ENCODE measurements around the gene PEX5L.
"Not testable (repeated sequence)": the region's sequence is repeated elsewhere in the genome, so short reads cannot be mapped to it uniquely, and the experiment has no call there.

Gene PEX5L, protein sequence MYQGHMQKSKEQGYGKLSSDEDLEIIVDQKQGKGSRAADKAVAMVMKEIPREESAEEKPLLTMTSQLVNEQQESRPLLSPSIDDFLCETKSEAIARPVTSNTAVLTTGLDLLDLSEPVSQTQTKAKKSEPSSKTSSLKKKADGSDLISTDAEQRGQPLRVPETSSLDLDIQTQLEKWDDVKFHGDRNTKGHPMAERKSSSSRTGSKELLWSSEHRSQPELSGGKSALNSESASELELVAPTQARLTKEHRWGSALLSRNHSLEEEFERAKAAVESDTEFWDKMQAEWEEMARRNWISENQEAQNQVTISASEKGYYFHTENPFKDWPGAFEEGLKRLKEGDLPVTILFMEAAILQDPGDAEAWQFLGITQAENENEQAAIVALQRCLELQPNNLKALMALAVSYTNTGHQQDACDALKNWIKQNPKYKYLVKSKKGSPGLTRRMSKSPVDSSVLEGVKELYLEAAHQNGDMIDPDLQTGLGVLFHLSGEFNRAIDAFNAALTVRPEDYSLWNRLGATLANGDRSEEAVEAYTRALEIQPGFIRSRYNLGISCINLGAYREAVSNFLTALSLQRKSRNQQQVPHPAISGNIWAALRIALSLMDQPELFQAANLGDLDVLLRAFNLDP

GRCh38 chr3:180036671-180037455 is at the start of gene PEX5L:
Gene PEX5L (minus strand): TSS chr3:180036937. CDS start chr3:180036599, 338 bp downstream.
- DNase-seq (ENCODE audit: low read depth): no peak

- no peak for DNase-seq (ENCODE audit: low read depth)
Observed at GRCh38 chr3:180085122-180085710, 48.5 kb upstream of the PEX5L start.

DNA sequence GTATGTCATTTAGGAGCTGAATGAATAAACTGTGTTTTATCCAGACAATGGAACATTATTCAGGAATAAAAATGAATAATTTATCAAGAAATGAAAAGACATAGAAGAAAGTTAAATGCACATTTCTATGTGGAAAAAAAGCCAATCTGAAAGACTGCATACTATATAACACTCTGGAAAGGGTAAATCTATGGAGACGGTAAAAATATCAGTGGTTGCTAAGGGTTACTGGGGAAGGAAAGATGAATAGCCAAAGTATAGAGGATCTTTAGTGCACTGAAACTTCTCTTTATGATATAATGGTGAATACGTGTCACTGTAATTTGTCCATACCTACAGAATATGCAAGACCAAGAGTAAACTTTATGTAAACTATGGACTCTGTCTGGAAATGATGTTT is 46.0 kb upstream of the PEX5L start:
- no peak for DNase-seq (ENCODE audit: low read depth)

DNA sequence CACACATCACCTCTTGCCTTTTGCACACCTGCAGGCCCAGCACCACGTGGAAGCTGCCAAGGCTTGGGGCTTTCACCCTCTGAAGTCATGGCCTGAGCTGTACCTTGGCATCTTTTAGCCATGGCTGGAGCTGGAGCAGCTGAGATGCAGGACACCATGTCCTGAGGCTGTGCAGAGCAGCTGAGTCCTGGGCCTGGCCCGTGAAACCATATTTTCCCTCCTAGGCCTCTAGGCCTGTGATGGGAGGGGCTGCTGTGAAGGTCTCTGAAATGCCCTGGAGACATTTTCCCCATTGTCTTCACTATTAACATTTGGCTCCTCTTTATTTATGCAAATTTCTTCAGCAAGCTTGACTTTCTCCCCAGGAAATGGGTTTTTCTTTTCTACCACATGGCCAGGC is 41.9 kb upstream of the PEX5L start:
- DNase-seq (ENCODE audit: low read depth): no peak

DNA sequence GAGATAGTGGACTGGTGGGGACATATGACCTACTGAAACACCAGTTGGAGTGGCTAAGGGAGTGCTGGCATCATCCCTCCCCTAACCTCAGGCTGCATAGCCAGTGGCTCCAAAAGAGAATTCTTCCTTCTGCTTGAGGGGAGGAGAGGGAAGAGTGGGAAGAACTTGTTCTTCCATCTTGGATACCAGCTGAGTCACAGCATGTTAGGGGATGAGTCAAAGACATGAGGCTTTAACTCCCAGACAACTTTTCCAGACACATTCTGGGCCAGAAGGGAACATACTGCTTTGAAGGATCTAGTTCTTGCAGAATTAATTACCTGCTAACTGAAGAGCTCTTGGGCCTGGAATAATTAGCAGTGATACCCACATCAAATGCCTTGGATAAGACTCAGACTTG is 36.8 kb upstream of the PEX5L start:
- no peak for DNase-seq (ENCODE audit: low read depth)

- DNase-seq (ENCODE audit: low read depth): no peak
Observed at GRCh38 chr3:180072786-180073185, 36.0 kb upstream of the PEX5L start.

DNA sequence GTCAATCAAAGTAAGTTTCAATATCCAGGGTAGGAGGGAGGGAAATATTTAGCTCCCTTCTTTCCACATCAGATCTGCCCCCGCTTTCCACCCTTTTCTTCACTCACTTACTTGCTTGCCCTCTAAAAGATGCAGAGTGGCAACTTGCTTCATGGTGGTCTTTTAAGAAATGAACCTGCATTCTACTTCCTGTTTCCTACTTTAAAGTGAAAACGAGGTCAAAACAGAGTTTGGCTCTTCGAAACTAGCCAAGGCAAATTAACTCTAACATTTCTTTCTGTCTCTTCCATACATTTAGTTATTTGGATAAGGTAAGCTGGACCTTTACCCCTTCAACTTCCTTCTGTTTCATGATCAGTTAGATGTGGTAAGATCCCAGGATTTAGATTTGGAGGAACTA is 34.2 kb upstream of the PEX5L start:
- DNase-seq (ENCODE audit: low read depth): no peak

DNA sequence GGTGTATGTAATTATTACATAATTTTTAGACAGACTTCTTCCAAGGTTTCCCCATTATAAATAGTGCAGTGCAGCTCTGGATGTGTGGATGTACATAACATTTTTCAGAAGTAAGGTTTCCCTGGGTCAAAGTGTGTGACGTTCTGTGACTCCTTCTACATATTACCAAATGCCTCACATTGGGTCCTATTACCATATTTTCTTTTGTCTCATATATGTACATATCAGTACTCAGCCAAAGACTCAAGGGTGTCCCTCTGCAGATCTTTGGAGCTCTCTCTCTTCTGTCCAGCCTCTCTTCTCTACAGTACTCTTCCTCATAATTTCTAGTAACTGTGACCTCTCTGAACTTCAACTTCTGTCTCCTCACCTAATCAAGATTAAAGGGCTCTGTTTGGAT is 31.3 kb upstream of the PEX5L start:
- no peak for DNase-seq (ENCODE audit: low read depth)

- no peak for DNase-seq (ENCODE audit: low read depth)
Observed at GRCh38 chr3:180066598-180066997, 29.9 kb upstream of the PEX5L start.

GRCh38 chr3:180063783-180064182 is 27.0 kb upstream of the PEX5L start:
- DNase-seq (ENCODE audit: low read depth): no peak

GRCh38 chr3:180062771-180063170 is 26.0 kb upstream of the PEX5L start:
- DNase-seq (ENCODE audit: low read depth): no peak

DNA sequence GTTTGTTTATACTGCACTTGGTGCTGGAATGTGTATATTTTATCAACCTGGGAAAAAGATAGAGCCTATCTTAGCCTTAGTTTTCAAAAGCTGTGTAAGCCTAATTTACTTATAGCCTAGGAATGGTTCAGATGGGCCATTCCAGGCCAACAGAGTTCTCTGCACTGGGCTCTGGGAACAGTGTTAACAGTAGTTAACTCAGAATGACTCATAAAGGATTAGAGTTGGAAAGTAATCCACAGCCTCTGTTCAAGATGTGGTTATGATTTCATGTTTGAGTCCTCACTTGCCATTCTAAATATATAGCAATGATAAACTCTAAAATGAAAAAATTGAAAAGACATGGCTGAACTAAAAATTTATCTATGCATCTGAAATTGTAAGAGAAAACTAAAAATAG is 22.6 kb upstream of the PEX5L start:
- no peak for DNase-seq (ENCODE audit: low read depth)

GRCh38 chr3:180058238-180058637 is 21.5 kb upstream of the PEX5L start:
- DNase-seq (ENCODE audit: low read depth): no peak

- DNase-seq (ENCODE audit: low read depth): not testable (repeated sequence)
Observed at GRCh38 chr3:180055656-180056055, 18.9 kb upstream of the PEX5L start.

DNA sequence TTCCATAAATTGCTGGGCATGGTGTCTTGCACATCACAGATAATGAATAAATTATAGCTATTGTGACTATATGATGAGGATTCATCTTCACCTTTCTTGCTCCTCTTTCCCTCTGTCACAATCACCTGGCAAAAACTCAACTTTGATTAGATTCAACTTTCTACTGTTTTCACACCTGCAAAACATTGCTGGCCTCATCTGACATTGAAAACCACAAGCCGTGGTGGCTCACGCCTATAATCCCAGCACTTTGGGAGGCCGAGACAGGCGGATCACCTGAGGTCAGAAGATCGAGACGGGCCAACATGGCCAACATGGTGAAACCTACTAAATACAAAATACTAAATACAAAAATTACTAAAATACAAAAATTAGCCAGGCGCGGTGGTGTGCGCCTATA is 12.7 kb upstream of the PEX5L start:
- DNase-seq (ENCODE audit: low read depth): no peak

DNA sequence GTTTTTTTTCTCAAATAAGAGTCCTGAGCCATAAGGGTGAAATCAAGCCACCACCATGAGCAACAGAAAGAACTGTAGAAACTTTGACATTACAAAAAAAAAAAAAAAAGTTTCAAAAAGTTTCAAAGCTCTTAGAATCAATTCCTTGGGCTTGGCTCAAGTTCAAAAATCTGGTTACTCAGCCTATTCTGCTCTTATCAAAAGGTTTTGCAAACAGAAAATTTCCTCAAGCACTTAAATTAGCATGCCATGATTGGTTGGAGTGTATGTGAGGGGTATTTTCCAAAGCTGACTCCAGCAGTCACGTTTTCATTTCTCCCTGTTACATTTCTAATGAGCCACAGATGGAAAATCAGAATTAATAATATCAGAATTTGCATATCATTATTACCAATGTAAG is 12.1 kb upstream of the PEX5L start:
- DNase-seq (ENCODE audit: low read depth): no peak

DNA sequence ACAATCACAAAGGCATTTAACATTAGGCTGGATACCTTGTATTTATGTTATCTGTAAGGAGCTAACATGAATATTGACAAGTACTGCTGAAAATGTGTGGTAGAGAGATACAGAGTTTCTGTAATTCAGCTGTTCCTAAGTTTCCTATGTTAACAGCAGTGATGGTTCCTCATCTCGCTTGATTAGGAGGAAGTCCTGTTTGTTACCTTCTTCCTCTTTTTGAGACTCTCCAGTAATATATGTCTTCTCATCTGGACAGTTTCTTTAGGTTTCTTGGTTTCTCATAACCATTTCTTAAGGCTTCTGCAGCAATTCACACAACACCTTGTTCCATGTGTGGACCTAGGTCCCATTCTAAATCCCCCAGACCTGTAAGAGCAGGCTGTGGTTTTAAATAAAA is 11.4 kb upstream of the PEX5L start:
- no peak for DNase-seq (ENCODE audit: low read depth)

DNA sequence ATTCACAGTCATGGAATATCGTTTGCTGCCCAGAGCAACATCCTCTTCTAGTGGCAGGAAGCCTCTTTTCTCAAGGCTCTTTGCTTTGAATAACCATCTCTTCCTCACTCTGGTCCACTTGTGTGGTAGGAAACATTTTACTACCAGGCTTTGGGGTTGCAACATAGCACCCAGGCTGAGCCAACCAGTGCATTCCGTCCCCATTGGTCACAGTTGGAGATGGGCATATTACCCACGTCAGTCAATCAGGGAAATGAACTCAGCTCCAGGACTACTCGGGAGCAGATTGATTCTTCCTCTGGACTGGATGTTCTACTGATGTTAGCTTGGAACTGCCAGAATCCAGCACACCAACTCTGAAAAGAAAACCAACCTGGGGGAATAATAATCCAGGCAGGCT is 4.2 kb upstream of the PEX5L start:
- no peak for DNase-seq (ENCODE audit: low read depth)

DNA sequence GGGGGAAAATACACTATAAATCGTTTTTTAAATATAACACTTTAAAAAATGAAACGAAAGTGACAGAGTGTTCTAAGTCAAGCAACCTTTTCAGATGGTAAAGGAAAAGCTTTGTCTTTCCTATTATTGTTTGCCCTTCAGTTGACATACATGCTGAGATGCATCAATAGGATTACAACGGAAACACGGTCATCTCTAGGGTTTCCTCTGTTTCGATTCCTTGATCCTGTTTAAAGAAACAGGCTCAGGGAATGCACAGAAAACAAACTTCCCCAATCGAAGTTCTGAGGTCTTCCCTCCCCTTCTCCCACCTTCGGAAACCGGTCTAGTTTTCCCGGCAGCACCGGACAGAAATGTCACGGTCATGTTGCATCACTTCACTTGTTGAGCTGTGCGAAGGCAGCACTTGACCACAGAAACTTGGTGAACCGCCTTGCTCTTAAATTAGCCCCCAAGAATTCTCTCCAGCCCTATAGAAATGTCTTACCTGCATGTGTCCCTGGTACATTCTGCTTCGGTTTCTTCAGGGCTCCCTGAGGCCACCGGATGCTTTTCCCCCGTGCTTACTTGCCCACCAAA is 556 bp downstream of the PEX5L start:
- DNase-seq (ENCODE audit: low read depth): no peak

GRCh38 chr3:180026997-180027396 is 9.7 kb downstream of the PEX5L start:
- DNase-seq (ENCODE audit: low read depth): no peak

DNA sequence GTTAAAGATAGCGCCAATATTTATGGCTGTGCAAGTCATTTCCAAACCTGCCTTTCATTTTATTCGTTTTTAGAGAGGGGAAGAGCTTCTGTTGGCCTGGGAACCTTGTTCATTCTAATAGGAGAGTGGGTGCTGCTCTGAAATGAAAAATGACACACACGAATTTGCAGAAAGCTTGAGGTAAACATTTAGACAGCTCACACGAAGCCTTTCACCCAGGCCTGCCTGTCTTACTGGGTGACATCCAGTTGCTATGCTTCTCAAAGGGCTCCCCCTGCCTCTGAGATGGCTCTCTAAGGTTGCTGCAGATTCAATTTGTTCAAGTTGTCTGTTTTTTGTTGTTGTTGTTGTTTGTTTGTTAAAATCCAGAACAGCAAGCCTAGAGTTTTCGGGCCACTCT is 18.2 kb downstream of the PEX5L start:
- no peak for DNase-seq (ENCODE audit: low read depth)

DNA sequence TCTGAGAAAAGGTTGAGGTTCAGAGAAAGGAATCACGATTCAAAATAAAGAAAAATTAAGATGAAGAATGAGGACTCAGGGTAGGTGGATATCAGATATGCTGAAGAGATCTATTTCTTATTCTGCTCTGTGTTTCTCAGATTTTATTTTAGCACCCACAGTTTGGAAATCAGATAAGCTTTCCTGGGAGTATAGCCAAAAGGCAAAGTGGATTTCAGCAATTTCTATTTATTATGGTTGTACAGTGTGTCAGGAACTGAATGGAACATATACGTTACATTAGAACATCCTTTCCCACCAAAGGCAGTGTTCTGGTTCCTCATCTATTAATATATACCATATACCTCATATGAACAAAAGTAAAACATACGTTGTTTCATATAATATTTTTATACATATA is 18.9 kb downstream of the PEX5L start:
- no peak for DNase-seq (ENCODE audit: low read depth)

All from activated T-helper 1 cell treated with Interleukin-2 at 50 U/mL for 16 hours (primary cell).